Left colon (tissue), 2 donors: ENCODE measurements around the gene SLC22A15. TPM values are rescaled to one million over a fixed set of nuclear protein-coding genes. Genes with fewer than 3 reads are reported as not detected.
"Not testable (repeated sequence)": the region's sequence is repeated elsewhere in the genome, so short reads cannot be mapped to it uniquely, and the experiment has no call there.

Experiments
- ATAC-seq: fragments of 200-7000 bp; cut with Tn5 transposase; one replicate; pipeline ENCODE4 v1.9.1; 2020; ENCODE audit warnings: mild to moderate bottlenecking, moderate library complexity
- DNase-seq, 2 donors: peaks; one replicate each; pipeline ENCODE4 v3.0.0-alpha.2; 2020
- intact Hi-C, 2 donors: fragments of 100-400 bp; cut with DNase I in 1 of 2; cut with micrococcal nuclease in 1 of 2; formaldehyde crosslinking; loops; one replicate each; pipeline versions ENCODE4 v1.11.2 to v1.14.0; 2022; cut with DNase I, micrococcal nuclease
- long read RNA-seq: library from polyadenylated mRNA; unstranded; transcript quantifications from one replicate; pipeline ENCODE4 v2.0.0, GENCODE V29; 2021
- total RNA-seq, 2 donors: library from RNA; stranded (reverse); fragmentation: NEBNext Ultra II Directional; extraction: Animal tissue kit (Norgen Biotek cat#: 25700); gene quantifications; one replicate each; pipeline ENCODE4 v1.2.1, GENCODE V29; 2021
- donor health status: DM: no; HTN: no; CAD: no.
- donor health status: DM: yes; HTN: yes; CAD: no.

The SLC22A15 gene
- total RNA-seq: 1 to 10 TPM; 1.9 to 4.8 TPM
- long read RNA-seq: 0 reads

GRCh38 chr1:115976062-115976920 lies at the start of gene SLC22A15:
Gene SLC22A15 (plus strand): TSS chr1:115976513. CDS start chr1:115976628, 115 bp downstream.
- ATAC-seq: peak; percentile 83
- DNase-seq: peak; percentile 59 to 74
- intact Hi-C loops: no loop called here

- DNase-seq (no peak), ATAC-seq (no peak)
- intact Hi-C loops: no loop called here
Observed at GRCh38 chr1:115927971-115928370, 48.3 kb upstream of the SLC22A15 start.

DNA sequence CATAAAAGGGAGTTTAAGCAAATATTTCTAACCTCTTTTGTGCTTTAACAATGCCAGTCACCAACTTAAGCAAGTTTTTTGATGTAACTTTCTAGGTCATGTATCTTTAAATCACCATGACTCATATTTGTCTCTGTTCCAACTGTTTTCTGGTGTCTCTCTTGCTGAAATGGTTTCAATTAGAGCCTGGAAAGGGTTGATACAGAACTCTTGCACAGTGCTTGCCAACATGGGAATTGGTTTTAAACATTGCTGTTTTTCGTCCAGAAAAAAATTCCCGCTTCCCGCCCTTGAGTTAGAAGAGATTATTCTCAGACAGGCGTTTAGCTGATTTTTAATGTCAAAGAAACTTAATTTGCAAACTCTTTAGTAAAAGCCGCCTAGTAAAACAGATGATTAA lies 46.4 kb upstream of the SLC22A15 start:
- intact Hi-C loops: no loop called here
- no peak for ATAC-seq
- DNase-seq: no peak

GRCh38 chr1:115933625-115934024 lies 42.7 kb upstream of the SLC22A15 start:
- ATAC-seq: no peak
- intact Hi-C loops: no loop called here
- no peak for DNase-seq

DNA sequence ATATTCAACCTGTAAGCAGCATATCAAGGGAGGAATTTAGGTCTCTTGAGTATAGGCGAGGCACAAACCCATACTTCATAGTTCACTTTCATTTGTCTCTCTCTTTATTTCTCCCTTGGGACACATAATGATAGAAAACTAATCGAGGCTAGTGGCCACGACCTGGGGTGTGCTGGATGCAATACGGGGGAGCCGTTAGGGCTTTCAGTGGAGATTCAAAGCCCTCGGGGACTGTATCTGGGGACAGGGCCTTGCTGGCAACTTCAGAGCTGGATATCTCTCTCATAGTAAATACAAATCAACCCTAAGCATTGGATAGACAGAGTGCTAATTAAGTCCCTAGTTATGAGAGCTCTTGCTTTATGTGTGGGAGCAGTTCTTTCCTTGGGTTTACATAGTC lies 36.9 kb upstream of the SLC22A15 start:
- ATAC-seq (no peak), DNase-seq (no peak)
- intact Hi-C loops: no loop called here

DNA sequence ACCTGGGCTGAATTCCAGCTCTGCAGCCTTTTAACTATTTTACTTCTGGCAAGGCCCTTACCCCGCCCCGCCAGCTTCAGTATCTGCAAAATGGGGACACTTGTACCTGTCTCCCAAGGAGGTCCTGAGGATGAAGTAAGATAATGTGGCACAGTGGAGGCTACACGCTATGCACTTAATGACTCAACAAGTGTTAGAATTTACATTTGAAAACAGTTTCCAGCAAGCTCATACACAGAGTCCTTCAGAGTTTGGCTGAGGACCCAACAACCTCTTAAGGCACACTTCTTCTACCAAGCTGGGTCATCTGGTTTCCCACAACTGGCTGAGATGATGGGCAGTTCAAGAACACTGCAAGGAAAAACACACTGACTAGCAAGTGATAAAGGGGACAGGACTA lies 30.2 kb upstream of the SLC22A15 start:
- ATAC-seq: no peak

DNA sequence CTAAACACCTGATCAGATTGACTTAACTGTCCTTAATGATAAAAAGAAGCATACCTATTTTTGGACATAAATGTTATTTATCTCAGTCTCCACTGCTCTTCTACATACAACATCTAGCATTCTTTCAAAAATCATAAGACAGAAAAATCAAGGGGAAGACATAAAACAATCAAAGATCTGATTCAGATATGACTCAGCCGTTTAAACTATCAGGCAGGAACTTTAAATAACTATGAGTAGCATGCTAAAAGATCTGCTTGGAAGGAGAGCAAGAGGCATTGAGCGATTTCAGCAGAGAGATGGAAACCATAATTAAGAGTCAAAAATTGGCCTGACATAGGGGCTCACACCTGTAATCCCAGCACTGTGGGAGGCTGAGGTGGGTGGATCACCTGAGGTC lies 27.2 kb upstream of the SLC22A15 start:
- ATAC-seq (no peak), DNase-seq (no peak)
- intact Hi-C loops: no loop called here

More for the DNA sequence above, 30.2 kb upstream of the SLC22A15 start:
- intact Hi-C loops: no loop called here
- DNase-seq: no peak

GRCh38 chr1:115951560-115951959 lies 24.8 kb upstream of the SLC22A15 start:
- ATAC-seq: no peak

GRCh38 chr1:115952547-115952946 lies 23.8 kb upstream of the SLC22A15 start:
- ATAC-seq (peak; percentile 96), DNase-seq (no peak)
- intact Hi-C loops: no loop called here

More at GRCh38 chr1:115951560-115951959, 24.8 kb upstream of the SLC22A15 start:
- DNase-seq: no peak
- intact Hi-C loops: no loop called here

- DNase-seq (no peak), ATAC-seq (no peak)
- intact Hi-C loops: no loop called here
Observed at GRCh38 chr1:115953180-115953579, 23.1 kb upstream of the SLC22A15 start.

DNA sequence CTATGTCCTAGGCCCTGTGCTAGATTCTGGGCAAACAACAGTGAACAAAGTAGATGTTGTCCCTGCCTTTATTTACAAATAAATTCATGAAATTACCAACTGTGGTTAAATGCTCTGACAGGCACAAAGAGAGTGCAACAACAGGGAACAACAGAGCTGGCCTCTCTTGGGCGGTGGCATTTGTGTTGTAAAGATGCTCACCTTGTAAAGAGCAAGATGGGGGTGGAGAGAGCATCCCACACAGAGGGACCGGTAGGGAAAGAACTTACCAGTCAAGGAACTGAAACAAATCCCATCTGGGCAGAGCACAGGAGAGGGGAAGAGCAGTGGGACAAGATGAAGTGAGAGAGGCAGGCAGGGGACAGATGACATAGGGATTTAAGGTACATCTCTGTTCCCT lies 21.6 kb upstream of the SLC22A15 start:
- ATAC-seq: no peak
- intact Hi-C loops: no loop called here
- DNase-seq: no peak

DNA sequence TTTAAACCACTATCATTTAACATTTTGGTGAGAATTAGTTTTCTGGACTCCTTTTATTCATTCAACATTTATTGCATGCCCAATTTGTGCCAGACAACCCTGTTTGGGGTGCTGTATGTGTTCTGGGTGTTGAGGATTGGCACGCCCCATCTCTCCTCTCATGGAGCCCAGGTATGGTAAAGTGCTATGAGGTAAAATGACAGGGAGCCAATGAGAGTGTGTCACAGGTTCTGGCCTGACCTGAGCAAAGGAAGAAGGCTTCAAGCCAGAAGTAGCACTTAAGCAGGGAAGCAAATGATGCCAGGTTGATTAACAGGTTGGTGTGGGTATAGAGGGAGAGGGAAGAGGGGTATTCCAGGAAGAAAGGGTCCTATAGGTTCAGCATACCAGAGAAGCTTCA lies 21.1 kb upstream of the SLC22A15 start:
- no peak for DNase-seq
- intact Hi-C loops: no loop called here
- no peak for ATAC-seq

DNA sequence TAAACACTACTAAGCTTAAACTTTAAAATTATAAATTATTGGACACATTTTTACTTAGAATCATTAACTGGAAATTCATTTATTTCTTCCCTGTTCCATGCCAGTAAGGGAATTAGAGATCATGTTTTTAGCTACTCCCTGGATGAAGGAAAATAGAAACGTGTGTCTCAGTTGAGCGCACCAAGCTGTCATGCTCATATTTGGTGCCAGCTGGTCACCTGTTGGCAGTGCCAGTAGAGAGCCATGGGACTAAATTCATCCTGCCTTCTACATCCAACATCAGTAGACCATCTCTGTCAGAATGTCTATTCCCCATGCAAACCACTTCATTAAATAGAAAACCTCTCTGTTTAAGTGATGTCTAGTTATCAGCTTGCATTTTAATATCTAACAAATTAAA lies 17.4 kb upstream of the SLC22A15 start:
- no peak for DNase-seq
- ATAC-seq: no peak
- intact Hi-C loops: no loop called here

- no peak for DNase-seq
- ATAC-seq: no peak
- intact Hi-C loops: no loop called here
Observed at GRCh38 chr1:115969509-115969908, 6.8 kb upstream of the SLC22A15 start.

GRCh38 chr1:115971778-115972177 lies 4.5 kb upstream of the SLC22A15 start:
- DNase-seq, intact Hi-C loops, ATAC-seq: not testable (repeated sequence)

- no peak for DNase-seq
- ATAC-seq: no peak
- intact Hi-C loops: no loop called here
Observed at GRCh38 chr1:115973154-115973553, 3.2 kb upstream of the SLC22A15 start.

- ATAC-seq (no peak), DNase-seq (no peak)
- intact Hi-C loops: no loop called here
Observed at GRCh38 chr1:115975569-115976061, 698 bp upstream of the SLC22A15 start.

GRCh38 chr1:115976921-115977498 lies 697 bp downstream of the SLC22A15 start:
- intact Hi-C loops: no loop called here
- ATAC-seq: no peak

DNA sequence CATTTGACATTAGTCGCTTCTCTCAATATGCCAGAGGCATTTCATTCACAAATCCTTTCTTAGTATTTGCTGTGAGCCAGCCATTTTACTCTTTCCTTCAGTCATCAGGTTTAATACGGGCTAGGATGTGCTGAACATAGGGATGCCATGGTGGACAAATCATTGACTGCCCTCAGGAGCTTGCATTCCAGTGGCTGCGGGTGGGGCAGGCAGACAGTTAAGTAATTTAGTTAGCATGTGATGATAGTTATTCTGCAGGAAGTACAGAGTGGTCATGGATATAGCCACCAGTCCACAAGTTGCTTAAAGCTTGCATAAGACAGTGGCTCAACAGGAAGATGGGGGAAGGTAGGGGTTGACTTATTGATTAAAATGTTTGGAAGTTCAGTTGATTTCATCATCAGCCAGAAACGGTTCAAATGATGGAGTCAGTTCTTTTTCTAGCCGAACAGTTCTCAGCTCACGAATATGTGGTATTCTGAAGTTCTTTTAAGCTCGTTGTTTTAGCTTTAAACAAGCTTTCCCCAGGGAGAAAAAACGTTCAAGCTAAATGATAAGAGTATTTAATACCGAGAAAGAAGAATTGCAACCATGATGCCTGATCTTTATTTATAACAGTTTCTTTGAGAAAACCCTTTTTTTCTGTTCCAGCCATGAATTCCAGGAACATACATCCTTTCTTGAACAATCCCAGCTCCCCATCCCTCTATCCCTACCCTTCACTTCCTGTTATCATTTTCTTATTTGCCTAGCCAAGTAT lies 1.4 kb downstream of the SLC22A15 start:
- peak; percentile 65 for ATAC-seq
- intact Hi-C loops: loop anchor here in 1 of 2 donors (2.0 kb wide), 1 partner anchor 171 kb away; no protein-coding TSS in a partner anchor
- peak; percentile 18 to 46 for DNase-seq

More at GRCh38 chr1:115976921-115977498, 697 bp downstream of the SLC22A15 start:
- DNase-seq: peak in 1 of 2 donors; percentile 10
